ENCODE results near the gene CYP21A2. TPM values are rescaled to one million over a fixed set of nuclear protein-coding genes. Genes with fewer than 3 reads are reported as not detected.
"Not testable (repeated sequence)": the region's sequence is repeated elsewhere in the genome, so short reads cannot be mapped to it uniquely, and the experiment has no call there.

The CYP21A2 gene
- total RNA-seq = not detected in 2 replicates

DNA sequence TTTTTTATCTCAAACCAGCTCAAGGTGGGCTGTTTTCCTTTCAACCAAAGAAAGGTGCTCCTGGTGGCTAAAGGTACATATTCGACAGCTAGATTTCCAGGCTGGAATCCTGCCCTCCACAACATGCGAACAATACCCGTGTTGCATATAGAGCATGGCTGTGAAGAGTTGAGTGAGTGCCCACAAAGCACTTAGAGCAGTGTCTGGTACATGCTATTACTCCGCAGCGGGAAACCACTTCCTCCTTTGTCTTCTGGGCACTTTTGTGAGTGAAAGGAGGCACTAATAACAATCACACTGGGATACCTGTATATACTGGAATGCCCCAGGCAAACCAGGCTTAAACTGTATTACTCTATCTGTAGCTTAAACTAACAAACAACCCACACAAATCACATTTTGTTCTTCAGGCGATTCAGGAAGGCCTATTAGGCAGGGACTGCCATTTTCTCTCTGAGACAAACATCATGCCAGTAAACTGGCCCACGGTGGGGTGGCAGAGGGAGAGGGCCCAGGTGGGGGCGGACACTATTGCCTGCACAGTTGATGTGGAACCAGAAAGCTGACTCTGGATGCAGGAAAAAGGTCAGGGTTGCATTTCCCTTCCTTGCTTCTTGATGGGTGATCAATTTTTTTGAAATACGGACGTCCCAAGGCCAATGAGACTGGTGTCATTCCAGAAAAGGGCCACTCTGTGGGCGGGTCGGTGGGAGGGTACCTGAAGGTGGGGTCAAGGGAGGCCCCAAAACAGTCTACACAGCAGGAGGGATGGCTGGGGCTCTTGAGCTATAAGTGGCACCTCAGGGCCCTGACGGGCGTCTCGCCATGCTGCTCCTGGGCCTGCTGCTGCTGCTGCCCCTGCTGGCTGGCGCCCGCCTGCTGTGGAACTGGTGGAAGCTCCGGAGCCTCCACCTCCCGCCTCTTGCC lies at the start of gene CYP21A2:
CYP21A2 (plus strand) TSS at position 818 of the 927 bp plus-strand sequence; CDS start at position 826, 8 bp downstream.
- DNase-seq (ENCODE audit: extremely low read depth, low read depth, low spot score) = not testable (repeated sequence)

DNA sequence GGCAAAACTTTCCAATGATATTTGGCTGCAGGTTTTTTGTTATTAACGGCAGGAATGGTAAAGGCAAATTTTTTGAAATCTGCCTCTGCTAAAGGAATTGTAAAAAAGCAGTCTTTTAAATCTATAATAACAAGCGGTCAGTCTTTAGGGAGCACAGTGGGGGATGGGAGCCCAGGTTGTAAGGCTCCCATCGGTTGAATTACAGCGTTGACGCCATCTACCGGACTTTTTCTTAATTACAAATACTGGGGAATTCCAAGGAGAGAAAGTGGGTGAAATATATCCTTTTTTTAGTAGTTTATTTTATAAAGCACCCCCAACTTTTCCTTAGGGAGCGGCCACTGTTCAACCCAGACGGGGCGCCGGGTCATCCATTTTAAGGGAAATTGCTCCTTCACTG lies 48.9 kb upstream of the CYP21A2 start:
- not testable (repeated sequence) for DNase-seq (ENCODE audit: extremely low read depth, low read depth, low spot score)

DNA sequence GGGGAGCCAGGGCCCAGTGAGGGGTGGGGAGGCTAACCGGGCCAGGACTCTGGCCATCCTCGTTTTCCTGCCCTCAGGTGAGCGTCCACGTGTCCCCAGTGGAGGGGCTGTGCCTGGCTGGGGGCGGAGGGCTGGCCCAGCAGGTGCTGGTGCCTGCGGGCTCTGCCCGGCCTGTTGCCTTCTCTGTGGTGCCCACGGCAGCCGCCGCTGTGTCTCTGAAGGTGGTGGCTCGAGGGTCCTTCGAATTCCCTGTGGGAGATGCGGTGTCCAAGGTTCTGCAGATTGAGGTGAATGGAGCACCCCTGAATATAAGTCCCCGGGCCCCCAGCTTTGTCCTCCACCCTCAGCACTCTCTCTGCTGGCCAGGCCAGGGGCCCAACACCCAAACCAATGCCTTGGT lies 43.8 kb upstream of the CYP21A2 start:
- not testable (repeated sequence) for DNase-seq (ENCODE audit: extremely low read depth, low read depth, low spot score)

DNA sequence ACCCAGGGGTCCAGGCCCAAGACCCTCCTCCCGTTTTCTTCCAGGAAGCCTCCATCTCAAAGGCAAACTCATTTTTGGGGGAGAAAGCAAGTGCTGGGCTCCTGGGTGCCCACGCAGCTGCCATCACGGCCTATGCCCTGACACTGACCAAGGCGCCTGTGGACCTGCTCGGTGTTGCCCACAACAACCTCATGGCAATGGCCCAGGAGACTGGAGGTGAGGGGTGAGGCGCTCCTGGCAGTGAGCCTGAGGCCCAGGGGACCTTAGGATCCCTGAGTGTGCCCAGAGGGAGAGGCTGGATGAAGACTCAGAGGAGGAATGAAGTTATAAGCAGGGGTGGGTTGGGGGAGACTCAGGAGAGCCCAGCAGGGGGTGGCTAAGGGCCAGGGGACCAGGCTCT lies 41.8 kb upstream of the CYP21A2 start:
- DNase-seq (ENCODE audit: extremely low read depth, low read depth, low spot score) = not testable (repeated sequence)

DNA sequence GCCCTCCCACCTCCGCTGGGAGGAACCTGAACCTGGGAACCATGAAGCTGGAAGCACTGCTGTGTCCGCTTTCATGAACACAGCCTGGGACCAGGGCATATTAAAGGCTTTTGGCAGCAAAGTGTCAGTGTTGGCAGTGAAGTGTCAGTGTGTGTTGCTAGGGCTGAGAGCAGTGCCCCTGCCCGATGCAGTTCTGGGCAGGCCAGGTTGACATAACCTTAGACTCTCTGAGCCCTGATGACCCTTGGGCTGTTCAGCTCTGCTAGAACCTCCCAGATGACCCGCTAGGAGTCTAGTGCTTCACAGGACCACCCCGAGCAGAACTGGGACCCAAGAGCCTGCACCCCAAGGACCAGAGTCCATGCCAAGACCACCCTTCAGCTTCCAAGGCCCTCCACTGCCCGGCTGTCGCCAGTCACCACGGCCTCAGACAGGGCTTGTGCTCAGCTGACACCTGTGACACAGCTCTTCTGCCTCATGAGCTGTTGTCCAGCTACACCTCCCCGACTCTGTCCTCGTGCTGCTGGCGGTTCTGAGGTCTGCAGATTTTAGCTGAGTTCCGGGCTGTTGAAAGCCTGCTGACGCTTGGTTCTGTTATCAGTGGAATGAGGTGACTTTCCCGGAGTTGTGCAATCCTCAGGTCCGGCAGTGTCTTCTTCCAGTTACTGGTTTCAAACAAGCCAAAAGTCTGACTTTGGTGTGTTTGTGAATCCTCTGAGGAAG lies 35.5 kb upstream of the CYP21A2 start:
- not testable (repeated sequence) for DNase-seq (ENCODE audit: extremely low read depth, low read depth, low spot score)

DNA sequence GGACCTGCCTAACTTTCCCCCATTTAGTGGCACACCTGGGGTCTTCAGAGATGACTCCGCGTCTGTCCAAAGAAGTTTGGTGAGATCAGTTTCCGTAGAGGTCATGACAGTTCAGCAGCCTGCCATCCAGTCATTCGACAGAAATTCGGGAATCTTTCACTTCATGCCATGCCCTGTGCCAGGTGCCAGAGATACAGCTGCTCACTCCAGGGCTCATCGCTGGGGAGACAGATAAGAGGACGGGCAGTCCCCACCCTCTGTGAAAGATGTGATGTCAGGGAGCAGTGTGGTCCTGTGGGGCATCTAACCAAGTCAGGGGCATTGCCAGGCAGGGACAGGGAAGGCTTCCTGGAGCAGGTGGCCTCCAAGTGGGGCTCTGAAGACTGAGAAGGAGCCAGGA lies 34.9 kb upstream of the CYP21A2 start:
- DNase-seq (ENCODE audit: extremely low read depth, low read depth, low spot score) = not testable (repeated sequence)

DNA sequence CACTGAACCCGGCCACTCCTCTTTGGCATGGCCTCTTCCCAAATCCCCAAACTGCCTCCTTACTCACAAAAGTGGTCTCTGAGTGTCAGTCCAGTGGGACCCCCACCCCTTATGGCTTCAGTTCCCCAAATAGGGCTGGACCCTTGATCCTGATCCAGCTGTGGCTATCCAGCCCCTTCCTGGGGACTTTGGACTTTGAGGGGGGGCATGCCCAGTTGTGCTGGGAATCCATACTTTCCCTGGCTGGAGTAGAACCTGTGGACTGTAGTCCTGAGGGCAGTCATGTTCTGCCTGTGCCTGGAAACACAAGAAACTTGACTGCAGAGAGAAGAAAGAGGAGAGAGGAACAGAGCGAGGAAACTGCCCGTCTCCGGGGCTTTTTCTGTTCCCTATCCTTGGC lies 33.8 kb upstream of the CYP21A2 start:
- DNase-seq (ENCODE audit: extremely low read depth, low read depth, low spot score) = not testable (repeated sequence)

DNA sequence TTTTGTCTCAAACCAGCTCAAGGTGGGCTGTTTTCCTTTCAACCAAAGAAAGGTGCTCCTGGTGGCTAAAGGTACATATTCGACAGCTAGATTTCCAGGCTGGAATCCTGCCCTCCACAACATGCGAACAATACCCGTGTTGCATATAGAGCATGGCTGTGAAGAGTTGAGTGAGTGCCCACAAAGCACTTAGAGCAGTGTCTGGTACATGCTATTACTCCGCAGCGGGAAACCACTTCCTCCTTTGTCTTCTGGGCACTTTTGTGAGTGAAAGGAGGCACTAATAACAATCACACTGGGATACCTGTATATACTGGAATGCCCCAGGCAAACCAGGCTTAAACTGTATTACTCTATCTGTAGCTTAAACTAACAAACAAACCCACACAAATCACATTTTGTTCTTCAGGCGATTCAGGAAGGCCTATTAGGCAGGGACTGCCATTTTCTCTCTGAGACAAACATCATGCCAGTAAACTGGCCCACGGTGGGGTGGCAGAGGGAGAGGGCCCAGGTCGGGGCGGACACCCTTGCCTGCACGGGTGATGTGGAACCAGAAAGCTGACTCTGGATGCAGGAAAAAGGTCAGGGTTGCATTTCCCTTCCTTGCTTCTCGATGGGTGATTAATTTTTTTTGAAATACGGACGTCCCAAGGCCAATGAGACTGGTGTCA lies 33.2 kb upstream of the CYP21A2 start:
- not testable (repeated sequence) for DNase-seq (ENCODE audit: extremely low read depth, low read depth, low spot score)

DNA sequence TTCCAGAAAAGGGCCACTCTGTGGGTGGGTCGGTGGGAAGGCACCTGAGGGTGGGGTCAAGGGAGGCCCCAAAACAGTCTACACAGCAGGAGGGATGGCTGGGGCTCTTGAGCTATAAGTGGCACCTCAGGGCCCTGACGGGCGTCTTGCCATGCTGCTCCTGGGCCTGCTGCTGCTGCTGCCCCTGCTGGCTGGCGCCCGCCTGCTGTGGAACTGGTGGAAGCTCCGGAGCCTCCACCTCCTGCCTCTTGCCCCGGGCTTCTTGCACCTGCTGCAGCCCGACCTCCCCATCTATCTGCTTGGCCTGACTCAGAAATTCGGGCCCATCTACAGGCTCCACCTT lies 32.7 kb upstream of the CYP21A2 start:
- DNase-seq (ENCODE audit: extremely low read depth, low read depth, low spot score) = not testable (repeated sequence)

DNA sequence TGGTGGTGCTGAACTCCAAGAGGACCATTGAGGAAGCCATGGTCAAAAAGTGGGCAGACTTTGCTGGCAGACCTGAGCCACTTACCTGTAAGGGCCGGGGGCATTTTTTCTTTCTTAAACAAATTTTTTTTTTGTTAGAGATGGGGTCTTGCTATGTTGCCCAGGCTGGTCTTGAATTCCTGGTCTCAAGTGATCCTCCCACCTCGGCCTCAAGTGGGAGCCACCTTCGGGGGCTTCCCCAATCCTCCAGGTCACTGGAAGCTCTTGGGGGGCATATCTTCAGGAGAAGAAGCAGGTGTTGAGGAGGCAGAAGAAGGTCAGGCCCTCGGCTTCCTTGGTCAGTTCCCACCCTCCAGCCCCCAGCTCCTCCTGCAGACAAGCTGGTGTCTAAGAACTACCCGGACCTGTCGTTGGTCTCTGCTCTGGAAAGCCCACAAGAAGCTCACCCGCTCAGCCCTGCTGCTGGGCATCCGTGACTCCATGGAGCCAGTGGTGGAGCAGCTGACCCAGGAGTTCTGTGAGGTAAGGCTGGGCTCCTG lies 32.2 kb upstream of the CYP21A2 start:
- not testable (repeated sequence) for DNase-seq (ENCODE audit: extremely low read depth, low read depth, low spot score)

DNA sequence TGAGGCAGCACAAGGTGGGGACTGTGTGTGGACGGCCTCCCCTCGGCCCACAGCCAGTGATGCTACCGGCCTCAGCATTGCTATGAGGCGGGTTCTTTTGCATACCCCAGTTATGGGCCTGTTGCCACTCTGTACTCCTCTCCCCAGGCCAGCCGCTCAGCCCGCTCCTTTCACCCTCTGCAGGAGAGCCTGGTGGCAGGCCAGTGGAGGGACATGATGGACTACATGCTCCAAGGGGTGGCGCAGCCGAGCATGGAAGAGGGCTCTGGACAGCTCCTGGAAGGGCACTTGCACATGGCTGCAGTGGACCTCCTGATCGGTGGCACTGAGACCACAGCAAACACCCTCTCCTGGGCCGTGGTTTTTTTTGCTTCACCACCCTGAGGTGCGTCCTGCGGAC lies 31.1 kb upstream of the CYP21A2 start:
- not testable (repeated sequence) for DNase-seq (ENCODE audit: extremely low read depth, low read depth, low spot score)

DNA sequence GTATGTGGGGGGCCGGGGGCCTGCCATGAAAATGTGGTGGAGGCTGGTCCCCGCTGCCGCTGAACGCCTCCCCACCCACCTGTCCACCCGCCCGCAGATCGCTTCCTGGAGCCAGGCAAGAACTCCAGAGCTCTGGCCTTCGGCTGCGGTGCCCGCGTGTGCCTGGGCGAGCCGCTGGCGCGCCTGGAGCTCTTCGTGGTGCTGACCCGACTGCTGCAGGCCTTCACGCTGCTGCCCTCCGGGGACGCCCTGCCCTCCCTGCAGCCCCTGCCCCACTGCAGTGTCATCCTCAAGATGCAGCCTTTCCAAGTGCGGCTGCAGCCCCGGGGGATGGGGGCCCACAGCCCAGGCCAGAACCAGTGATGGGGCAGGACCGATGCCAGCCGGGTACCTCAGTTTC lies 30.2 kb upstream of the CYP21A2 start:
- not testable (repeated sequence) for DNase-seq (ENCODE audit: extremely low read depth, low read depth, low spot score)

DNA sequence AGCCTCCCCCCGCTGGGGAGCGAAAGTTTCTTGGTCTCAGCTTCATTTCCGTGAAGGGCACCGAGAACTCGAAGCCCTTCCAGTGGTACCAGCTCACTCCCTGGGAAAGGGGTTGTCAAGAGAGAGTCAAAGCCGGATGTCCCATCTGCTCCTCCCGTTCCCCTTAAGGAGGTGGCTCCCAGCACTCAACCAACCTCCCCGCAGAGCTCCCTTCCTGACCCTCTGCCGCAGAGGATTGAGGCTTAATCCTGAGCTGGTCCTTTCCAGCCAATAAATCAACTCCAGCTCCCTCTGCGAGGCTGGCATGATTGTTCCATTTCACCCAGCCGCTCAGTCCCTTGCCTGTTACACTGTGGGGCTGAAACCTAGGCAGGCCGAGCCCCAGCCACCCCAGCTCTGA lies 29.6 kb upstream of the CYP21A2 start:
- not testable (repeated sequence) for DNase-seq (ENCODE audit: extremely low read depth, low read depth, low spot score)

DNA sequence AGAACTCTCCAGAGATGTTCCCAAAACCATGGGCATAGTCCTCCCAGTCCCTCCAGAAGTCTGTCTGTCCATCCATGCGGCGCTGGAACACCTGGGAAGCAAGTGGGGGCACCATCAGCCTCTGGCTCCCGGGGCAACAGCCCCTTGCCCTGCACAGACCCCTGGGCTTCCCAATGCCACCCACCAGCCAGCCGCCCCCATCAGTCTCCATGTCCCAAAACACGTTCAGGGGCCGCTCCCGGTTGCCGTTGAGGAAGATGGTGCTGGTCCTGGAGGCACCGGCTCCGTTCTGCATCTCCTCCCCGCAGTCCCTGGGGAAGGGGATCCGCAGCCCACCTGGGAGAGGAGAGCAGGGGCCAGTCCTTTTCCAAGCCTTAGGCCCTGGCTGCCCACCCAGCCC lies 28.7 kb upstream of the CYP21A2 start:
- not testable (repeated sequence) for DNase-seq (ENCODE audit: extremely low read depth, low read depth, low spot score)

DNA sequence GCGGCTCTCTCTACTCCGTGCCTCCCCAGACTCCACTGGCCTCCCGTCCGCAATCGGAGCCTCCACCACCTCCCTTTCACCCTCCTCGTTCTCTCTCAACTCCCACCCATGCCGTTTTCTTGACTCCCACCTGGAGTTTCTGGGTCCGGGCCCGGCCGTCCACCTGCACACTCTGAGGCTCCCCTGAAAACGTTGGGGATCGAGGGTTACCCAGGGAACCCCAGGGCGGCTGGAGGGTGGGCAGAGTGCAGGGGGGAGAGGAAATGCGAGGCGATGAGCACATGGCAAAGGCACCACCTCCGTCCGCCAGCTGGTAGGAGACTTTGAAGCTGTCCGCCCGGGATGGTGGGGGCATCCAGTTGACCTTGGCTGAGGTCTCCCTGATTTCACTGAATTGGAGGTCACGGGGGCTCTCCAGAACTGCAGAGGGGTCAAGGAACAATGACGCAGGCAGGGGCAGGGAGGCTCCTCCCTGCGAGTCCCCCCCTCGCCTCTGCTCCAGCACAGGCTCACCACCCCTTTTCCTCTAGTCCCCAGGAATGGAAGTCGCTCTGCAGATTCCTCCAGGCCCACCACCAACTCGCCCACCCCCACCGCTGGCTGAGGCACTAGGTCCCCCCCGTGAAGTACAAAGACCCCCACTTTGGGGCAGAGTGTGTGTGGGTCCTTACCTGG lies 27.2 kb upstream of the CYP21A2 start:
- DNase-seq (ENCODE audit: extremely low read depth, low read depth, low spot score) = not testable (repeated sequence)

DNA sequence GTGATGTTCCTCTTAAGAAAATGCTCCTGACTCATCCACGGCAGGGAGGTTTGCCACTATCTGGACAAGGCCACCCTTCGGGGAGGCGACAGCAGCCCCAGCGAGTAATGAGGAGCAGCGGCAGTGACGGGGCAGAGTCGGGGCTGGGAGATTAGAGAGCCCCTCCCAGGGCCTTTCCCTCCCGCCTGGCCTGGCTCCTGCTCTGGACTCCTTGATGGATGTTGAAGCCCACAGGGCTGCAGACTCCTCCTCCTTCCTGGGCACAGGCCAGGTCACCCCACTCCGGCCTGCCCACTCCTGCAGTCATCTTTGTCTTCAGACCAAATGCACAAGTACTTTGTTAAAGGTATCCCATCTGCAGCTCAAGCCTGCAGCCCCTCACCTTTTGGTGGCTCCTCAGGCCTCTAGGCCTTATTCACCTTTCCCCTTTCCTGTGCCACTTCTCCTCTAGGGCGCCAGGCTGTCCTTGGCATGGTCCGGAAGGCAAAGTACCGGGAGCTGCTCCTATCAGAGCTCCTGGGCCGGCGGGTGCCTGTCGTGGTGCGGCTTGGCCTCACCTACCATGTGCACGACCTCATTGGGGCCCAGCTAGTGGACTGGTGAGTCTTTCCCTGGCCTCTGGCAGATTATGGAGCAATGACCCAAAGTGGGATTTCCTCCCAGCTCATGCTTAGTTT lies 25.1 kb upstream of the CYP21A2 start:
- not testable (repeated sequence) for DNase-seq (ENCODE audit: extremely low read depth, low read depth, low spot score)

DNA sequence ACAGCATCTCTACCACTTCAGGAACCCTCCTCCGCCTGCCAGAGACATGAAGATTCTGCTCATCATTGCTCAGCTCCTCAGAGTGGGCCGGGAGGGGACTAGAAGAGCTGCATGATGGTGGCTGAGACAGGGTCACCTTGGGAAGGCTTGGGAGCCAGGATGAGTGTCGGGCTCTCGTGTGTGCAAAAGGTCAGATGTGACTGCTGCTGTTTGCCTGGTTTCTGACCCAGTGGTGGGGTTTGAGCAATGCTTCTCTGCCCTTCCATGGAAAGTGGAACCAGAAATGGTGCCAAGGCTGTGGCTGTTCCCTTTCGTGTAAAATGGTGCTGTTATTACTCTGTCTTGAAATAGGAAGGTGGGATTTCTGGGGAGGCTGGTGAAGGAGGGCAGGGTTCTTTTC lies 24.5 kb upstream of the CYP21A2 start:
- not testable (repeated sequence) for DNase-seq (ENCODE audit: extremely low read depth, low read depth, low spot score)

DNA sequence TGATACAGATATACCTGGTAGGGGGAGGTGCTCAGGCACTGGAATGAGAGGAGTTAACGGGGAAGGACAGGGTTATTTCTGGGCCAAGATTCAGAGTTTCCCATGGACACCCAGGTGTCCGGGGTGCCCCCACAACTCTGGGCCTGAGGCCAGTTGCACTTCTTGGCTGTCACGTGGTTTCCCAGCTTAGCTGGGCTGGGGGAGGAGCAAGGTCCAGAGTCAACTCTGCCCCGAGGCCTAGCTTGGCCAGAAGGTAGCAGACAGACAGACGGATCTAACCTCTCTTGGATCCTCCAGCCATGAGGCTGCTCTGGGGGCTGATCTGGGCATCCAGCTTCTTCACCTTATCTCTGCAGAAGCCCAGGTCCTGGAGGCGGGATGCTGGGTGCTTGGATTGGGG lies 23.7 kb upstream of the CYP21A2 start, which contains the start of gene C4B:
C4B (plus strand) TSS at position 249 of the 400 bp plus-strand sequence; CDS start at position 300, 51 bp downstream.
- DNase-seq (ENCODE audit: extremely low read depth, low read depth, low spot score) = not testable (repeated sequence)

DNA sequence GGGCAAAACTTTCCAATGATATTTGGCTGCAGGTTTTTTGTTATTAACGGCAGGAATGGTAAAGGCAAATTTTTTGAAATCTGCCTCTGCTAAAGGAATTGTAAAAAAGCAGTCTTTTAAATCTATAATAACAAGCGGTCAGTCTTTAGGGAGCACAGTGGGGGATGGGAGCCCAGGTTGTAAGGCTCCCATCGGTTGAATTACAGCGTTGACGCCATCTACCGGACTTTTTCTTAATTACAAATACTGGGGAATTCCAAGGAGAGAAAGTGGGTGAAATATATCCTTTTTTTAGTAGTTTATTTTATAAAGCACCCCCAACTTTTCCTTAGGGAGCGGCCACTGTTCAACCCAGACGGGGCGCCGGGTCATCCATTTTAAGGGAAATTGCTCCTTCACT lies 16.1 kb upstream of the CYP21A2 start:
- not testable (repeated sequence) for DNase-seq (ENCODE audit: extremely low read depth, low read depth, low spot score)

DNA sequence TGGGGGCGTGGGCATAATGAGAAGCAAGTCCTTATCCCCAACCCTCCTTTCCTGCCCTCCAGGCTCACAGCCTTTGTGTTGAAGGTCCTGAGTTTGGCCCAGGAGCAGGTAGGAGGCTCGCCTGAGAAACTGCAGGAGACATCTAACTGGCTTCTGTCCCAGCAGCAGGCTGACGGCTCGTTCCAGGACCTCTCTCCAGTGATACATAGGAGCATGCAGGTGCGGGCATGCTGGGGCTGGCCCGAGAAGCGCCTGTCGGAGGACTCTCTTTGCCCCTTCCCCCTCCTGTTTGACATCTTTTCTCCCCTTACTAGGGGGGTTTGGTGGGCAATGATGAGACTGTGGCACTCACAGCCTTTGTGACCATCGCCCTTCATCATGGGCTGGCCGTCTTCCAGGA lies 9.6 kb upstream of the CYP21A2 start:
- DNase-seq (ENCODE audit: extremely low read depth, low read depth, low spot score) = not testable (repeated sequence)
